ENCODE results near the gene KCNQ1OT1. TPM values are rescaled to one million over a fixed set of nuclear protein-coding genes. Genes with fewer than 3 reads are reported as not detected.

Gene KCNQ1OT1
- total RNA-seq, 1 donor from 2014 or later: 3.4 TPM

- no peaks in the 10 kb centered on the region for H3K36me3 ChIP-seq
- H3K4me3 ChIP-seq: no peak overlapping the region
- H3K9me3 ChIP-seq: no peaks in the 10 kb centered on the region
- H3K27me3 ChIP-seq: no peaks in the 10 kb centered on the region
- intact Hi-C loops (cut with DNase I): no loop called here
- no peak overlapping the region for H3K27ac ChIP-seq
- DNase-seq (ENCODE audit: extremely low spot score in 2 of 2): no peak
- no peaks in the 10 kb centered on the region for H3K4me1 ChIP-seq
- TF ChIP-seq POLR2A (IDR thresholded peaks at IDR 0.05) (no peak), POLR2AphosphoS5 (IDR thresholded peaks at IDR 0.05; ENCODE audit: insufficient read depth in 1 of 2, low read depth in 1 of 2) (no peak), CTCF (IDR thresholded peaks at IDR 0.05) (no peak)
Measured at GRCh38 chr11:2612884-2613571, 86.8 kb downstream of the KCNQ1OT1 start.

DNA sequence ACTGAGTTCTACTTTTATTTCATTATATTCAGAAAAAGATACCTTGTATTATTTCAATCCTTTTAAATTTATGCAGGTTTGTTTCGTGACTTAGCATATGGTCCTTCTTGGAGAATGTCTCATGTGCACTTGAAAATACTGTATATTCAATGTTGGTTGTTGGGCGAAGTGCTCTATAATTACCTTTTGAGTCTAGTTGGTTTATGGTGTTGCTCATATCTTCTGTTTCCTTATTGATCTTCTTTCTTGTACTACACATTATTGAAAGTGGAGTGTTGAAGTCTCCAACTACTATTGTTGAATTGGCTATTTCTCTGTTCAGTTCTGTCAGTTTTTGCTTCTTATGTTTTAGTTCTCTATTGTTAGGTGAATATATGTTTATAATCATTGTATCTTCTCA is 90.4 kb downstream of the KCNQ1OT1 start:
- DNase-seq (ENCODE audit: extremely low spot score in 2 of 2): no peak
- Histone ChIP-seq H3K9me3 (no peaks in the 10 kb centered on the region), H3K36me3 (no peaks in the 10 kb centered on the region), H3K27ac (no peak overlapping the region), H3K4me3 (no peak overlapping the region), H3K4me1 (no peaks in the 10 kb centered on the region), H3K27me3 (no peaks in the 10 kb centered on the region)
- intact Hi-C loops (cut with DNase I): no loop called here
- TF ChIP-seq POLR2AphosphoS5 (IDR thresholded peaks at IDR 0.05; ENCODE audit: insufficient read depth in 1 of 2, low read depth in 1 of 2) (no peak), CTCF (IDR thresholded peaks at IDR 0.05) (no peak), POLR2A (IDR thresholded peaks at IDR 0.05) (no peak)

DNA sequence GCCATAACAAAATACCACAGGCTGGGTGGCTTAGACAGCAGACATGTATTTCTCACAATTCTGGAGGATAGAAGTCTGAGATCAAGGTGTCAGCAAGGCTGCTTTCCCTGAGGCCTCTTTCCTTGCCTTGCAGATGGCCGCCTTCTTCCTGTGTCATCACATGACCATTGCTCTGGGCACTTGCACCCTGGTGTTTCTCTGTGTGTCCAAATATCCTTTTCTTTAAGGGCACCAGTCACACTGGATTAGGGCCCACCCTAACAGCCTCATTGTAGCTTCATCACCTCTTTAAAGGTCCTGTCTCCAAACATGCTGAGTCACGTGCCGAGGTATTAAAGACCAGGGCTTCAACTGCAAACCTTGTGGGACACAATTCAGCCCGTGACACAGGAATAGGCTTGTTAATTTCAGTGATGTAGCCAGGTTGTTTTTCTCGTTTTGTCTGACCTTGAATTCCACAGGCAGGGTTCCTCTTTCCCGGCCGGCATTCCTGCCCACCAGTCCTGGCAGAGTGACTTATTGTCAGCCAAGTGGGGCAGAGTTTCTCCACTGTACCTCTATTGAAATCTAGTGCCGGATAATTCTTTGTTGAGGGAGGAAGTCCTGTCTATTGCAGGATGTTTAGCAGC is 100.1 kb downstream of the KCNQ1OT1 start:
- TF ChIP-seq CTCF (IDR thresholded peaks at IDR 0.05) (no peak), POLR2A (IDR thresholded peaks at IDR 0.05) (no peak), POLR2AphosphoS5 (IDR thresholded peaks at IDR 0.05; ENCODE audit: insufficient read depth in 1 of 2, low read depth in 1 of 2) (no peak)
- intact Hi-C loops (cut with DNase I): no loop called here
- Histone ChIP-seq H3K9me3 (no peaks in the 10 kb centered on the region), H3K36me3 (no peaks in the 10 kb centered on the region), H3K4me3 (no peak overlapping the region), H3K4me1 (no peaks in the 10 kb centered on the region), H3K27me3 (no peaks in the 10 kb centered on the region), H3K27ac (no peak overlapping the region)
- DNase-seq (ENCODE audit: extremely low spot score in 2 of 2): peak in 1 of 2 donors; percentile 79

DNA sequence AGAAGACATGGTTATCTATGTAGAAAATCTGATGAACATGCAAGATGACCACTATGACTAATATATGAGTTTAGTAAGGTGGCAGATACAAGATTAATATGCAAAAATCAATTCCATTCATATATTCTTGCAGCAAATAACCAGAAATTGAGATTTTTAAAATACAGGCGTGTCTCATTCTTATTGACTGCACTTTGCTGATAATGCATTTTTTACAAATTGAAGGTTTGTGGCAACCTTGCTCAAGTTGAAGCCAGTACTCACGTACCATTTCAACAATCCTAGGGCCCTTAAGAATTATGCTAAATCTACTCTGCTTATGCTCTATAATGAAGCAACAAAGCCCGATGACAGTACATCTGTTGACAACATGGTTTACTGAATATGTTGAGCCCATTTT is 104.6 kb downstream of the KCNQ1OT1 start:
- no peak for DNase-seq (ENCODE audit: extremely low spot score in 2 of 2)
- H3K36me3 ChIP-seq: no peaks in the 10 kb centered on the region
- no peak overlapping the region for H3K27ac ChIP-seq
- no peaks in the 10 kb centered on the region for H3K9me3 ChIP-seq
- no peak overlapping the region for H3K4me3 ChIP-seq
- H3K27me3 ChIP-seq: no peaks in the 10 kb centered on the region
- intact Hi-C loops (cut with DNase I): no loop called here
- TF ChIP-seq POLR2AphosphoS5 (IDR thresholded peaks at IDR 0.05; ENCODE audit: insufficient read depth in 1 of 2, low read depth in 1 of 2) (no peak), POLR2A (IDR thresholded peaks at IDR 0.05) (no peak), CTCF (IDR thresholded peaks at IDR 0.05) (no peak)
- no peaks in the 10 kb centered on the region for H3K4me1 ChIP-seq

- no peak overlapping the region for H3K4me3 ChIP-seq
- H3K27ac ChIP-seq: no peak overlapping the region
- no peaks in the 10 kb centered on the region for H3K27me3 ChIP-seq
- no peaks in the 10 kb centered on the region for H3K36me3 ChIP-seq
- no peaks in the 10 kb centered on the region for H3K9me3 ChIP-seq
- no peak for TF ChIP-seq CTCF (IDR thresholded peaks at IDR 0.05)
- TF ChIP-seq POLR2A (IDR thresholded peaks at IDR 0.05): no peak
- TF ChIP-seq POLR2AphosphoS5 (IDR thresholded peaks at IDR 0.05; ENCODE audit: insufficient read depth in 1 of 2, low read depth in 1 of 2): no peak
- no peak for DNase-seq (ENCODE audit: extremely low spot score in 2 of 2)
- H3K4me1 ChIP-seq: no peaks in the 10 kb centered on the region
- intact Hi-C loops (cut with DNase I): no loop called here
Measured at GRCh38 chr11:2594267-2594666, 105.5 kb downstream of the KCNQ1OT1 start.
